Skeletal muscle tissue (tissue), 4 donors: Measurements from ENCODE around the gene CCDC158. TPM values are rescaled to one million over a fixed set of nuclear protein-coding genes. Genes with fewer than 3 reads are reported as not detected.
A peak's percentile ranks its signal among the peaks of the same experiment; 100 is the strongest.

Experiments
- H3K27ac ChIP-seq: one replicate; pipeline ENCODE4 v1.7.0; 2013; ENCODE audit warnings: mild to moderate bottlenecking, low read depth, low read length, inconsistent platforms
- H3K27me3 ChIP-seq, 3 donors: one replicate each; pipeline ENCODE4 v1.7.0; 2013; ENCODE audit warnings: low read length in 3 of 3; ENCODE audit not compliant: control insufficient read depth in 3 of 3, insufficient read depth in 3 of 3
- H3K36me3 ChIP-seq, 3 donors: one replicate each; pipeline ENCODE4 v1.7.0; 2013; ENCODE audit warnings: low read length in 3 of 3; ENCODE audit not compliant: control insufficient read depth in 3 of 3, insufficient read depth in 3 of 3
- H3K4me1 ChIP-seq, 3 donors: one replicate each; pipeline ENCODE4 v1.7.0; 2013; ENCODE audit warnings: low read length in 3 of 3, mild to moderate bottlenecking in 3 of 3; ENCODE audit not compliant: control insufficient read depth in 3 of 3, insufficient read depth in 3 of 3
- H3K4me3 ChIP-seq, 3 donors: one replicate each; pipeline ENCODE4 v1.7.0; 2013; ENCODE audit warnings: low read length in 3 of 3
- H3K9ac ChIP-seq, 3 donors: one replicate each; pipeline ENCODE4 v1.7.0; 2013; ENCODE audit warnings: low read length in 3 of 3, mild to moderate bottlenecking in 3 of 3, moderate library complexity in 2 of 3, low read depth in 1 of 3
- H3K9me3 ChIP-seq, 3 donors: one replicate each; pipeline ENCODE4 v1.7.0; 2013; ENCODE audit warnings: low read length in 3 of 3; ENCODE audit not compliant: control insufficient read depth in 3 of 3
- total RNA-seq: library from RNA; depleted of rRNA; stranded (reverse); fragments of >200 nt; gene quantifications from one replicate; pipeline ENCODE4 v1.2.3, GENCODE V29; 2014
- donor health status: Osteomylitis.

CCDC158 gene
- total RNA-seq, 1 donor from 2014 or later, result 1.0 TPM

DNA sequence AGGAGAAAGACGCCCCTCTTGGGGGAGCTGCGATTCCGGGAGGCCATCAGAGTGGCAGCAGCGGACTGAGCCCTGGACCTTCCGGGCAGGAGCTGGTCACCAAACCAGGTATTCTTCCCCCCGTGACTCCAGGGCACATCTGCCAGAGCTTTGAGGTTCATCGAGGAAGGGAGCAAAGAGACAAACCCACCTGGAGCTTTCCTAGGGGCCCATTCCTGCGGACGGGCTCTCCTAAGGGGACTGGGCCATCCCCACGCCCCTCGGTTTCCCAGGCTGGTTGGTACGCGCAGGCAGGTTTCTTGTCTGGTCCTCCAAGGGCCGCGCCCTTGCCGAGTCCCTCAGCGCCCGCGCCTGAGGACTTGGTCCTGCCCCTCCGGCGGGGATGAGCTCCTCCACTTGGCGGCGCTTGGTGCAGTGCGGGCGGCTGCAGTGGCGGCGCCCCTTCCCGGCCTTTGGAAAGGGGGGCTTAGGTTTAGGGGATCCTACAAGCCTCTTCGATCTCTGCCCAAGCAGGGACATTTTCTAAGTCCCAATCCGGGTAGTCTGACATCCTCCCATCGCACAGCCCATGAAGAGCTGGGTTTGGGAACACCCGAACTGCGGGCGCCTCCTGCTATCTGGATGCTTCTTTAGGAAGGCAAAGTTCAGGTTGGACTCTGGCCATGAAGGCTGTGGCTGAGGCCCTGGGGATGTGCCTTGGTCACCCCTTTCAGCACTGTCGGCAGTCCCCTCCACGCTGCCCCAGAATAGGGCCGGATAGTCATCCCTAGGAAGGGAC is 113.9 kb downstream of the CCDC158 start:
- H3K9me3 ChIP-seq, result no peaks in the 10 kb centered on the region
- H3K36me3 ChIP-seq, result peaks cover 9 to 21% (median 17%) of the 10 kb centered on the region in 3 donors
- H3K27ac ChIP-seq, result peak overlapping the region; percentile 97
- H3K4me3 ChIP-seq, result peak overlapping the region; percentile 87 to 92 (median 92)
- H3K27me3 ChIP-seq, result no peaks in the 10 kb centered on the region
- peak overlapping the region; percentile 81 to 97 (median 96) for H3K9ac ChIP-seq
- peaks cover 49 to 65% (median 57%) of the 10 kb centered on the region in 3 donors for H3K4me1 ChIP-seq

- H3K4me1 ChIP-seq, result peaks cover 43 to 66% (median 53%) of the 10 kb centered on the region in 3 donors
- H3K9me3 ChIP-seq, result no peaks in the 10 kb centered on the region
- H3K27me3 ChIP-seq, result no peaks in the 10 kb centered on the region
- peak within 1 kb of the TSS; percentile 81 to 97 (median 96) for H3K9ac ChIP-seq
- H3K4me3 ChIP-seq, result peak within 1 kb of the TSS; percentile 87 to 92 (median 92)
- peak within 1 kb of the TSS; percentile 97 for H3K27ac ChIP-seq
- H3K36me3 ChIP-seq, result peaks cover 9 to 21% (median 17%) of the 10 kb centered on the region in 3 donors
Observed at GRCh38 chr4:76305971-76306881, 114.7 kb downstream of the CCDC158 start, which contains the start of gene STBD1. STBD1 (plus strand) TSS chr4:76306733; CDS start chr4:76306770, 37 bp downstream.

DNA sequence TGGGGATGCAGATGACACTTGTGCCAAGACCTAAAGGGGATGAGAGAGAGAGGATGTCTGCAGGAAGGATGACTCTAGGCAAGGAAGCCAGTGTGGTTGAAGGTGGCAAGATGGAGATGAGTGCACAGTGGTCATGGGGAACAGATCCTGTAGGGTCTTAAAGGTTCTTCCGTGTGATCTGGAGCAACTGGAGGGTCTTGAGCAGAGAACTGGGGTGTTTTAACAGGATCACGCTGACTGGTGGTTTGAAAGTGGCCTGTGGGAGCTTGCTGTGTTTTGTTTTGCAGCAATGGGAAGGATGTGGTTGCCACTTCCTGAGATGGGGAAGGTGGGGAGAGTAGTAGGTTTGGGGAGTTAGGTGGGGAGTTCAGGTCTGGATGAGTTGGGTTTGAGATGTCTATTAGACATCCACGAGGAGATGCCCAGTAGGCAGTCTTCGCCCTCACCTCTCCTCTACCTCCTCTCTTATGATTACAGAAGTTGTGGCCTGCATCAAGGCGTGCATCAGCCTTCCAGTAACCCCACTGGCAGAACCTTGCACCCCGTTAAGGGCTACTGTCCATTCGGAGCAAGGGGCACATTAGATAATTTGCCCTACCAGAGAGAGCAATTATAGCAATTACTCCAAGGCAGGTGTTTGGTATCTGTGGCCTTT is 115.8 kb downstream of the CCDC158 start:
- Histone ChIP-seq H3K27ac (peak overlapping the region; percentile 97), H3K27me3 (no peaks in the 10 kb centered on the region), H3K9ac (peak overlapping the region; percentile 81 to 97 (median 96)), H3K36me3 (peaks cover 6 to 15% (median 11%) of the 10 kb centered on the region in 3 donors), H3K4me3 (peak overlapping the region; percentile 87 to 92 (median 92)), H3K4me1 (peaks cover 44 to 70% (median 50%) of the 10 kb centered on the region in 3 donors), H3K9me3 (no peaks in the 10 kb centered on the region)

GRCh38 chr4:76302826-76303438 is 118.0 kb downstream of the CCDC158 start:
- H3K4me1 ChIP-seq, result peaks cover 31 to 60% (median 34%) of the 10 kb centered on the region in 3 donors
- no peak overlapping the region for H3K9ac ChIP-seq
- H3K4me3 ChIP-seq, result no peak overlapping the region
- H3K9me3 ChIP-seq, result peaks cover 0 to 2% (median 0%) of the 10 kb centered on the region in 3 donors
- H3K36me3 ChIP-seq, result no peaks in the 10 kb centered on the region
- H3K27ac ChIP-seq, result no peak overlapping the region
- H3K27me3 ChIP-seq, result no peaks in the 10 kb centered on the region

- peaks cover 26 to 56% (median 34%) of the 10 kb centered on the region in 3 donors for H3K4me1 ChIP-seq
- H3K9ac ChIP-seq, result peak overlapping the region in 1 of 3 donors; percentile 36
- peak overlapping the region in 1 of 3 donors; percentile 7 for H3K4me3 ChIP-seq
- no peaks in the 10 kb centered on the region for H3K36me3 ChIP-seq
- H3K27ac ChIP-seq, result peak overlapping the region; percentile 90
- peaks cover 0 to 3% (median 2%) of the 10 kb centered on the region in 3 donors for H3K9me3 ChIP-seq
- H3K27me3 ChIP-seq, result no peaks in the 10 kb centered on the region
Observed at GRCh38 chr4:76301775-76302162, 119.2 kb downstream of the CCDC158 start.

DNA sequence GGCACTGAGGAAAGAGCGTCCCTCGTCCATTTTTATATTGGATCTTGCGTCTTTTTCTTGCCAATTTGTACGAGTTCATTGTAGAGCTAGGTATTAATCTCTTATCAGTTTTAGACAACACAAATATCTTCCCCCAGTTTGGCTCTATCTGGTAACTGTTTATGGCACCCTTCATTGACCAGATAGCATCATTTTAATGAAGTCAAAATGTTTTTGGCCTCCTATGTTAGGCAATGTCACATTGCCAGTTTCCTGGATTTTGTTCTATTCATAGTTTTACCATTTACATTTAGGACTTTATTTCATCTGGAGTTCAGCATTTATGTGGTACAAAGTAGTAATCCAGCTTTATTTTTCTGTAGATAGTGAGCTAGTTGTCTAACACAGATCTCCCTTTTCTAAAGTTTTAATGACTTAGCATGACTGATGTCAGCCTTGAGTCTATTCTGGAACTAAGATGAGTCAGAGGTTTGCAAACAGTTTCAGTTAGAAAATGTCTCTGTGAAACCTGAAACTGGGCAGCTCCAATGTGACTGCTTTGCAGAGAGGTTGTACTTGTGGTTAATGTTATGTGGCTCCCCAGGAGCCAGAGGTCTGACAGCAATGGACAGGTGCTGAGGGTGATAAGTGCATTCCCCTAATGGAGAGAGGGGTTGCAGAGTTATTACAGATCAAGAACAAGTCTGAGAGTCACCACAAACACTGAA is 119.7 kb downstream of the CCDC158 start:
- Histone ChIP-seq H3K4me1 (peaks cover 26 to 55% (median 34%) of the 10 kb centered on the region in 3 donors), H3K27me3 (no peaks in the 10 kb centered on the region), H3K9ac (peak overlapping the region; percentile 36 to 40 (median 40)), H3K4me3 (peak overlapping the region in 1 of 3 donors; percentile 7), H3K27ac (peak overlapping the region; percentile 90), H3K9me3 (peaks cover 0 to 3% (median 2%) of the 10 kb centered on the region in 3 donors), H3K36me3 (no peaks in the 10 kb centered on the region)

GRCh38 chr4:76300012-76300411 is 120.9 kb downstream of the CCDC158 start:
- Histone ChIP-seq H3K36me3 (no peaks in the 10 kb centered on the region), H3K9ac (no peak overlapping the region), H3K9me3 (peaks cover 0 to 3% (median 2%) of the 10 kb centered on the region in 3 donors), H3K4me3 (no peak overlapping the region), H3K27me3 (no peaks in the 10 kb centered on the region), H3K4me1 (peaks cover 18 to 45% (median 29%) of the 10 kb centered on the region in 3 donors), H3K27ac (peak overlapping the region; percentile 90)

DNA sequence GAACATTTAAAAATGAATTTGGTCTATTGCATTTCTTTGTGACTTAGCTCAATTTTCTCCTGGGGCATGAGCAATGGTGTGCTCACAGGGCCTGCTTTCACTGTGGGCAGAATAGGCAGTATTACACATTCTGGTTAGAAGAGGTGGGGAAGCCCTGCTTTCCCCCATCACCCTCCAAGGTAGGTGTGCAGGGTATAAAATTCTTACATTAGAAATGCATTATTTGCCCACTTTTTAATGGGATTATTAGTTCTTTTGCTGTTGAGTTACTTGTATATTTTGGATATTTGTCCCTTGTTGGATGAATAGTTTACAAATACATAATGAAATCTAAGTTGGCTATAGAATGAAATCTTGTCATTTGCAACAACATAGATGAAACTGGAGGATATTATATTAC is 122.7 kb downstream of the CCDC158 start:
- Histone ChIP-seq H3K9ac (no peak overlapping the region), H3K36me3 (no peaks in the 10 kb centered on the region), H3K27me3 (no peaks in the 10 kb centered on the region), H3K4me3 (no peak overlapping the region), H3K4me1 (peaks cover 17 to 38% (median 26%) of the 10 kb centered on the region in 3 donors), H3K9me3 (peaks cover 0 to 3% (median 2%) of the 10 kb centered on the region in 3 donors), H3K27ac (no peak overlapping the region)
